PC-3 (cell line): ENCODE results near the gene GIGYF2. TPM values are rescaled to one million over a fixed set of nuclear protein-coding genes. Genes with fewer than 3 reads are reported as not detected.

Experiments used
- ATAC-seq: fragments of 200-7000 bp; cut with Tn5 transposase; 2 replicates; pipeline ENCODE4 v1.9.1; 2020; ENCODE audit warnings: mild to moderate bottlenecking, moderate library complexity
- BruUV-seq: library from RNA; stranded (reverse); fragments of 400-500 nt; replicated peaks from 2 replicates; lab custom pipeline; 2021; lab: Mats Ljungman, UMichigan
- CTCF ChIA-PET: fragments of 300-600 bp; sonication (Branson Sonifier 250); formaldehyde crosslinking; loops from one replicate; lab custom pipeline; 2022; ENCODE audit warnings: antibody characterized with exemption; lab: Charles Lee
- POLR2A ChIA-PET: fragments of 300-600 bp; sonication (Branson Sonifier 250); formaldehyde crosslinking; loops from one replicate; lab custom pipeline; 2022; ENCODE audit warnings: antibody characterized with exemption; ENCODE audit not compliant: unreplicated experiment; lab: Charles Lee
- DNase-seq: peaks from one replicate; pipeline ENCODE4 v3.0.0-alpha.2; 2015
- H2AFZ ChIP-seq: fragments of 300-600 bp; sonication (generic); 2 replicates; pipeline ENCODE4 v1.6.0; 2016; ENCODE audit warnings: antibody characterized with exemption, low read length
- H3F3A ChIP-seq: fragments of 300-600 bp; sonication (generic); one replicate; pipeline ENCODE4 v1.6.0; 2017; ENCODE audit warnings: antibody characterized with exemption, low read length, control low read depth, mild to moderate bottlenecking; ENCODE audit not compliant: unreplicated experiment
- H3K27ac ChIP-seq: fragments of 300-600 bp; sonication (generic); 2 replicates; pipeline ENCODE4 v1.5.1; 2016; ENCODE audit warnings: mild to moderate bottlenecking, low read length
- H3K27me3 ChIP-seq: fragments of 300-600 bp; sonication (generic); 2 replicates; pipeline ENCODE4 v1.6.1; 2016; ENCODE audit warnings: low read length, mixed read lengths
- H3K36me3 ChIP-seq: fragments of 300-600 bp; sonication (generic); 2 replicates; pipeline ENCODE4 v1.6.1; 2016; ENCODE audit warnings: low read depth, mixed run types, low read length, mixed read lengths
- H3K4me1 ChIP-seq: fragments of 300-600 bp; sonication (generic); 2 replicates; pipeline ENCODE4 v1.5.1; 2016; ENCODE audit warnings: low read length; ENCODE audit not compliant: insufficient read depth
- H3K4me2 ChIP-seq: fragments of 300-600 bp; sonication (generic); 2 replicates; pipeline ENCODE4 v1.6.0; 2016; ENCODE audit warnings: low read length
- H3K4me3 ChIP-seq: fragments of 300-600 bp; sonication (generic); 2 replicates; pipeline ENCODE4 v1.5.1; 2016; ENCODE audit warnings: mild to moderate bottlenecking, low read length, mixed read lengths
- H3K79me2 ChIP-seq: fragments of 300-600 bp; sonication (generic); 2 replicates; pipeline ENCODE4 v1.6.1; 2017; ENCODE audit warnings: low read length, mixed read lengths
- H3K9ac ChIP-seq: fragments of 300-600 bp; sonication (generic); 2 replicates; pipeline ENCODE4 v1.6.0; 2016; ENCODE audit warnings: mild to moderate bottlenecking, low read length
- H3K9me2 ChIP-seq: fragments of 300-600 bp; sonication (generic); replicated peaks from 2 replicates; pipeline ENCODE4 v1.6.1; 2016; ENCODE audit warnings: mixed run types, low read length, mixed read lengths
- H3K9me3 ChIP-seq: fragments of 300-600 bp; sonication (generic); 2 replicates; pipeline ENCODE4 v1.6.1; 2016; ENCODE audit warnings: low read length, mixed read lengths
- H4K20me1 ChIP-seq: fragments of 300-600 bp; sonication (generic); 2 replicates; pipeline ENCODE4 v1.6.1; 2016; ENCODE audit warnings: low read length, mixed read lengths
- EZH2 ChIP-seq: fragments of 300-600 bp; sonication (generic); IDR thresholded peaks from one replicate; pipeline ENCODE4 v1.6.1; 2017; ENCODE audit warnings: antibody characterized with exemption, mild to moderate bottlenecking, low read length; ENCODE audit not compliant: unreplicated experiment
- EZH2phosphoT487 ChIP-seq: fragments of 300-600 bp; sonication (generic); IDR thresholded peaks from 2 replicates; pipeline ENCODE4 v1.6.1; 2018; ENCODE audit warnings: mild to moderate bottlenecking, antibody characterized with exemption, low read length, borderline replicate concordance
- intact Hi-C: fragments of 100-400 bp; cut with micrococcal nuclease; formaldehyde crosslinking; loops from 2 replicates; pipeline ENCODE4 v1.9.0; 2023
- total RNA-seq: library from RNA; depleted of rRNA; stranded (reverse); fragments of >200 nt; gene quantifications from 2 replicates; pipeline ENCODE4 v1.2.3, GENCODE V29; 2014
- TF ChIP-seq, protein P1 (sequence below): fragments of 300-600 bp; sonication (generic); conservative IDR thresholded peaks from 2 replicates; pipeline ENCODE4 v1.5.1; 2017; ENCODE audit warnings: antibody characterized with exemption, low read depth, mild to moderate bottlenecking, low read length

The GIGYF2 gene
- total RNA-seq, 1 experiment from 2014 or later: 41.3 TPM

DNA sequence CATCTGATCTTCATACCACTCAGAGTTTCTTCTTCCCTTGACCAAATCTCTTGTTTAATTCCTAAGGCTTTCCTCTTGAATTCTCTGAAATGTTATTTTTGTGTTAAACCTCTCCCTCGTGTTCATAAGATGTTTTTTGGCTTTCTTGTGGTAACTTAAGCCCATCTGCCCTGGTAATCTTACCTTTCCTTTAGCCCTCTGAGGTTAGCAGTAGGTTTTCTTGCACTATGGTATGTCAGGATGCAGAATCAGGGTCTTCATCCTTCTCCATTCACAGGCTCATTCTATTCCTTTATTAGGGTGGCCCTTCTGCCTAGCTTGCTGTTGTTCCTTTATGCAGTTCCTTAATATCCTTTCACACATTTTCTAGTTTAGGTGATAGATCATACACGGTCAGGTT lies 24.1 kb downstream of the GIGYF2 start:
- H3K27ac ChIP-seq: no peak overlapping the region
- no peak overlapping the region for H2AFZ ChIP-seq
- no peak overlapping the region for H3K9ac ChIP-seq
- no peaks in the 10 kb centered on the region for H3K9me2 ChIP-seq
- H3K27me3 ChIP-seq: no peaks in the 10 kb centered on the region
- no peaks in the 10 kb centered on the region for H3K9me3 ChIP-seq
- TF ChIP-seq, protein P1, sequence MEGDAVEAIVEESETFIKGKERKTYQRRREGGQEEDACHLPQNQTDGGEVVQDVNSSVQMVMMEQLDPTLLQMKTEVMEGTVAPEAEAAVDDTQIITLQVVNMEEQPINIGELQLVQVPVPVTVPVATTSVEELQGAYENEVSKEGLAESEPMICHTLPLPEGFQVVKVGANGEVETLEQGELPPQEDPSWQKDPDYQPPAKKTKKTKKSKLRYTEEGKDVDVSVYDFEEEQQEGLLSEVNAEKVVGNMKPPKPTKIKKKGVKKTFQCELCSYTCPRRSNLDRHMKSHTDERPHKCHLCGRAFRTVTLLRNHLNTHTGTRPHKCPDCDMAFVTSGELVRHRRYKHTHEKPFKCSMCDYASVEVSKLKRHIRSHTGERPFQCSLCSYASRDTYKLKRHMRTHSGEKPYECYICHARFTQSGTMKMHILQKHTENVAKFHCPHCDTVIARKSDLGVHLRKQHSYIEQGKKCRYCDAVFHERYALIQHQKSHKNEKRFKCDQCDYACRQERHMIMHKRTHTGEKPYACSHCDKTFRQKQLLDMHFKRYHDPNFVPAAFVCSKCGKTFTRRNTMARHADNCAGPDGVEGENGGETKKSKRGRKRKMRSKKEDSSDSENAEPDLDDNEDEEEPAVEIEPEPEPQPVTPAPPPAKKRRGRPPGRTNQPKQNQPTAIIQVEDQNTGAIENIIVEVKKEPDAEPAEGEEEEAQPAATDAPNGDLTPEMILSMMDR: no peak
- TF ChIP-seq EZH2phosphoT487: no peak
- TF ChIP-seq EZH2: no peak
- intact Hi-C loops: no loop called here
- POLR2A ChIA-PET: no interaction called here
- ATAC-seq (no peak), DNase-seq (no peak)
- H3K79me2 ChIP-seq: peaks cover 81% of the 10 kb centered on the region
- peaks cover 23% of the 10 kb centered on the region for H3K36me3 ChIP-seq
- H3F3A ChIP-seq: no peaks in the 10 kb centered on the region
- H4K20me1 ChIP-seq: peaks cover 23% of the 10 kb centered on the region; the same call in 1 of the 2 replicates
- no peaks in the 10 kb centered on the region for H3K4me1 ChIP-seq
- H3K4me2 ChIP-seq: no peak overlapping the region
- CTCF ChIA-PET: no interaction called here
- H3K4me3 ChIP-seq: no peak overlapping the region
- BruUV-seq: no TSS peak

- Histone ChIP-seq H3K79me2 (peaks cover 78% of the 10 kb centered on the region), H3K4me2 (no peak overlapping the region), H4K20me1 (peaks cover 23% of the 10 kb centered on the region; the same call in 1 of the 2 replicates), H3K9me3 (no peaks in the 10 kb centered on the region), H3K27ac (no peak overlapping the region), H3K4me1 (no peaks in the 10 kb centered on the region), H3K27me3 (no peaks in the 10 kb centered on the region), H2AFZ (no peak overlapping the region), H3K9me2 (no peaks in the 10 kb centered on the region), H3F3A (no peaks in the 10 kb centered on the region), H3K4me3 (no peak overlapping the region), H3K9ac (no peak overlapping the region), H3K36me3 (peaks cover 23% of the 10 kb centered on the region)
- DNase-seq (no peak), ATAC-seq (no peak)
- no peak for TF ChIP-seq EZH2phosphoT487
- TF ChIP-seq EZH2: no peak
- TF ChIP-seq, protein P1: no peak
- ChIA-PET POLR2A (no interaction called here), CTCF (no interaction called here)
- BruUV-seq: no TSS peak
- intact Hi-C loops: no loop called here
Observed at GRCh38 chr2:232721882-232722281, 24.8 kb downstream of the GIGYF2 start.

GRCh38 chr2:232723027-232723426 lies 25.9 kb downstream of the GIGYF2 start:
- ATAC-seq (peak; percentile 68), DNase-seq (no peak)
- POLR2A ChIA-PET: no interaction called here
- Histone ChIP-seq H3K9ac (no peak overlapping the region), H2AFZ (no peak overlapping the region), H3K4me2 (no peak overlapping the region), H3K4me1 (no peaks in the 10 kb centered on the region), H3K27ac (no peak overlapping the region), H3K36me3 (peaks cover 19% of the 10 kb centered on the region), H3K9me2 (no peaks in the 10 kb centered on the region), H3K9me3 (no peaks in the 10 kb centered on the region), H3K79me2 (peaks cover 78% of the 10 kb centered on the region), H4K20me1 (peaks cover 27% of the 10 kb centered on the region; the same call in 1 of the 2 replicates), H3F3A (no peaks in the 10 kb centered on the region), H3K4me3 (no peak overlapping the region), H3K27me3 (no peaks in the 10 kb centered on the region)
- TF ChIP-seq, protein P1: no peak
- TF ChIP-seq EZH2phosphoT487 (no peak), EZH2 (no peak)
- CTCF ChIA-PET: no interaction called here
- BruUV-seq: no TSS peak
- intact Hi-C loops: no loop called here
